GM23248 (cell line): ENCODE measurements around the gene MFF.

Experiments
- EZH2 ChIP-seq: fragments of 200-600 bp; sonication (generic); IDR thresholded peaks from 2 replicates; pipeline ENCODE4 v1.6.1; 2018; ENCODE audit warnings: antibody characterized with exemption, mild to moderate bottlenecking; ENCODE audit not compliant: insufficient read depth, poor library complexity, severe bottlenecking
- EZH2phosphoT487 ChIP-seq: fragments of 200-600 bp; sonication (generic); IDR thresholded peaks from 2 replicates; pipeline ENCODE4 v1.6.1; 2018; ENCODE audit warnings: antibody characterized with exemption, moderate library complexity, mild to moderate bottlenecking, low read depth; ENCODE audit not compliant: insufficient read depth

DNA sequence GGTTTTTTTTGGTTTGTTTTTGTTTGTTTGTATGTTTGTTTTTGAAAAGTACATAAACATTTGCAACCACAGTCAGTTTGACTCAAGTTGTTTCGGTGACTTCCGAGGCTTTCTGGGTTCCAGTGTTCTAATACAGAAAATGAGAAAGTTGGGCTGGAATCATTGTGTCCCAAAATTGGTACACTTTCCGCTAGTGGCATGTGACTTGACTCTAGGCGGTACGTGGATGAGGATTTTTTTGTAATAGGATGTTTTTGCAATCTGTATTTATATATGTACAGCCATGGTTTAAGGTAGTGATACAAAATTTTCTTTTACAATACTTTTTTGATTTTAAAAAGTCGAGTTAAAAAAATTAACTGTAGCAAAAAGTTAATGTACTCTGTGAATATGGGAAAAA is 1.7 kb downstream of the MFF start:
- TF ChIP-seq EZH2phosphoT487 (no peak), EZH2 (no peak)
